Superior temporal gyrus (tissue), 1 donor: ENCODE measurements around the gene SCGB1D1.
"Not testable (repeated sequence)": the region's sequence is repeated elsewhere in the genome, so short reads cannot be mapped to it uniquely, and the experiment has no call there.

Experiments used
- DNase-seq: peaks from one replicate; pipeline ENCODE4 v3.0.0-alpha.2; 2016; ENCODE audit errors: extremely low spot score

Gene SCGB1D1

GRCh38 chr11:62166371-62166770 lies 23.6 kb upstream of the SCGB1D1 start:
- DNase-seq = no peak

GRCh38 chr11:62169448-62169847 lies 20.6 kb upstream of the SCGB1D1 start:
- no peak for DNase-seq

- DNase-seq = no peak
Measured at GRCh38 chr11:62169935-62170334, 20.1 kb upstream of the SCGB1D1 start.

GRCh38 chr11:62171261-62171723 lies 18.7 kb upstream of the SCGB1D1 start:
- DNase-seq = peak; percentile 95

- DNase-seq = no peak
Measured at GRCh38 chr11:62172294-62172693, 17.7 kb upstream of the SCGB1D1 start.

- DNase-seq = no peak
Measured at GRCh38 chr11:62176766-62177165, 13.2 kb upstream of the SCGB1D1 start.

GRCh38 chr11:62179995-62180394 lies 10.0 kb upstream of the SCGB1D1 start:
- no peak for DNase-seq

- no peak for DNase-seq
Measured at GRCh38 chr11:62181097-62181496, 8.9 kb upstream of the SCGB1D1 start.

GRCh38 chr11:62182147-62182891 lies 7.7 kb upstream of the SCGB1D1 start:
- no peak for DNase-seq

- DNase-seq = no peak
Measured at GRCh38 chr11:62186195-62186594, 3.8 kb upstream of the SCGB1D1 start.

GRCh38 chr11:62193952-62194351 lies 3.9 kb downstream of the SCGB1D1 start:
- no peak for DNase-seq

- DNase-seq = not testable (repeated sequence)
Measured at GRCh38 chr11:62195010-62195409, 5.0 kb downstream of the SCGB1D1 start.

GRCh38 chr11:62195945-62196344 lies 5.9 kb downstream of the SCGB1D1 start:
- DNase-seq = no peak

GRCh38 chr11:62197400-62197799 lies 7.4 kb downstream of the SCGB1D1 start:
- DNase-seq = not testable (repeated sequence)

- no peak for DNase-seq
Measured at GRCh38 chr11:62201376-62201775, 11.4 kb downstream of the SCGB1D1 start.

GRCh38 chr11:62202910-62203309 lies 12.9 kb downstream of the SCGB1D1 start:
- DNase-seq = no peak

GRCh38 chr11:62204430-62204829 lies 14.4 kb downstream of the SCGB1D1 start:
- DNase-seq = no peak

- DNase-seq = no peak
Measured at GRCh38 chr11:62205441-62205840, 15.4 kb downstream of the SCGB1D1 start.

- DNase-seq = not testable (repeated sequence)
Measured at GRCh38 chr11:62206276-62207066, 16.5 kb downstream of the SCGB1D1 start.

GRCh38 chr11:62208785-62209144 lies 18.7 kb downstream of the SCGB1D1 start:
- DNase-seq = no peak

- no peak for DNase-seq
Measured at GRCh38 chr11:62217191-62217748, 27.3 kb downstream of the SCGB1D1 start.

GRCh38 chr11:62221498-62221897 lies 31.5 kb downstream of the SCGB1D1 start:
- DNase-seq = no peak

- no peak for DNase-seq
Measured at GRCh38 chr11:62223095-62223494, 33.1 kb downstream of the SCGB1D1 start.
